ENCODE results near the gene FBP1.

- TF ChIP-seq EZH2 (IDR thresholded peaks at IDR 0.05), result no peak
- no peak for TF ChIP-seq POLR2AphosphoS5 (IDR thresholded peaks at IDR 0.05; ENCODE audit: borderline replicate concordance, low read depth, low read length)
- no peak for TF ChIP-seq FOXP2 (optimal IDR thresholded peaks at IDR 0.05; ENCODE audit: control extremely low read depth, extremely low read length, insufficient read depth)
Measured at GRCh38 chr9:94631599-94631998, 7.7 kb downstream of the FBP1 start.

All from SK-N-MC (cell line).